OCI-LY7 (cell line): Measurements from ENCODE around the gene HNRNPA1L2. TPM values are rescaled to one million over a fixed set of nuclear protein-coding genes. Genes with fewer than 3 reads are reported as not detected.
"Not testable (repeated sequence)": the region's sequence is repeated elsewhere in the genome, so short reads cannot be mapped to it uniquely, and the experiment has no call there.

Experiments used
- BruUV-seq: library from RNA; stranded (reverse); fragments of 400-500 nt; replicated peaks from 2 replicates; lab custom pipeline; 2021; lab: Mats Ljungman, UMichigan
- CTCF ChIA-PET: fragments of 300-600 bp; sonication (Branson Sonifier 250); formaldehyde crosslinking; loops from one replicate; lab custom pipeline; 2022; ENCODE audit warnings: antibody characterized with exemption; ENCODE audit not compliant: unreplicated experiment; lab: Charles Lee
- POLR2A ChIA-PET: fragments of 300-600 bp; sonication (Branson Sonifier 250); formaldehyde crosslinking; loops from one replicate; lab custom pipeline; 2022; ENCODE audit warnings: antibody characterized with exemption; lab: Charles Lee
- DNase-seq: peaks from one replicate; pipeline ENCODE4 v3.0.0-alpha.2; 2015; ENCODE audit warnings: low spot score
- H2AFZ ChIP-seq: fragments of 200-600 bp; sonication (generic), shearing (Covaris generic); 2 replicates; pipeline ENCODE4 v1.6.1; 2014; ENCODE audit warnings: mild to moderate bottlenecking, antibody characterized with exemption, low read length, moderate library complexity
- H3K27ac ChIP-seq: fragments of 200-600 bp; sonication (generic); 2 replicates; pipeline ENCODE4 v1.5.1; 2014; ENCODE audit warnings: mixed run types, low read depth, mild to moderate bottlenecking, moderate library complexity, low read length, inconsistent platforms; ENCODE audit not compliant: poor library complexity, severe bottlenecking
- H3K36me3 ChIP-seq: fragments of 200-600 bp; sonication (generic); 2 replicates; pipeline ENCODE4 v1.6.1; 2014; ENCODE audit warnings: mild to moderate bottlenecking, antibody characterized with exemption, low read length, moderate library complexity, mixed read lengths; ENCODE audit not compliant: insufficient read depth
- H3K4me1 ChIP-seq: fragments of 200-600 bp; sonication (generic); 2 replicates; pipeline ENCODE4 v1.5.1; 2014; ENCODE audit warnings: mild to moderate bottlenecking, low read length; ENCODE audit not compliant: insufficient read depth, poor library complexity, severe bottlenecking
- H3K4me2 ChIP-seq: fragments of 200-600 bp; sonication (generic); 2 replicates; pipeline ENCODE4 v1.6.1; 2014; ENCODE audit warnings: mild to moderate bottlenecking, low read length
- H3K4me3 ChIP-seq: fragments of 200-600 bp; sonication (generic); 2 replicates; pipeline ENCODE4 v1.5.1; 2014; ENCODE audit warnings: mild to moderate bottlenecking, low read depth, low read length; ENCODE audit not compliant: poor library complexity, severe bottlenecking
- H3K79me2 ChIP-seq: fragments of 200-600 bp; sonication (generic); 2 replicates; pipeline ENCODE4 v1.6.1; 2016; ENCODE audit warnings: low read depth, mild to moderate bottlenecking, low read length, moderate library complexity, mixed read lengths; ENCODE audit not compliant: insufficient read depth
- H3K9me2 ChIP-seq: fragments of 200-600 bp; sonication (generic); 2 replicates; pipeline ENCODE4 v1.6.1; 2016; ENCODE audit warnings: mild to moderate bottlenecking, low read length, mixed read lengths; ENCODE audit not compliant: insufficient read depth
- H3K9me3 ChIP-seq: fragments of 200-600 bp; sonication (generic); 2 replicates; pipeline ENCODE4 v1.6.1; 2014; ENCODE audit warnings: mild to moderate bottlenecking, mixed run types, low read length, mixed read lengths
- H4K20me1 ChIP-seq: fragments of 200-600 bp; sonication (generic); 2 replicates; pipeline ENCODE4 v1.6.1; 2014; ENCODE audit warnings: mild to moderate bottlenecking, antibody characterized with exemption, low read length, moderate library complexity, mixed read lengths; ENCODE audit not compliant: insufficient read depth
- CTCF ChIP-seq: fragments of 200-600 bp; sonication (generic); conservative IDR thresholded peaks from 2 replicates; pipeline ENCODE4 v1.5.1; 2014; ENCODE audit warnings: mild to moderate bottlenecking, antibody characterized with exemption, low read length, moderate library complexity, mixed read lengths
- intact Hi-C: fragments of 100-400 bp; cut with micrococcal nuclease; formaldehyde crosslinking; loops from one replicate; pipeline ENCODE4 v1.10.0; 2022; ENCODE audit not compliant: unreplicated experiment
- total RNA-seq, 2 experiments: library from RNA; depleted of rRNA in 1 of 2; stranded (reverse); fragments of >200 nt in 1 of 2; shearing (Covaris generic) in 1 of 2; gene quantifications; 2 replicates each; pipeline ENCODE4 v1.2.3, GENCODE V29; 2014 to 2022

The HNRNPA1L2 gene
- total RNA-seq, 2 experiments from 2014 or later, result 4.7 to 13.1 TPM

GRCh38 chr13:52608184-52608583 is 34.0 kb upstream of the HNRNPA1L2 start:
- H3K4me2 ChIP-seq, CTCF ChIA-PET, BruUV-seq, H3K9me3 ChIP-seq, H3K27ac ChIP-seq, H3K36me3 ChIP-seq, DNase-seq, H2AFZ ChIP-seq, H3K79me2 ChIP-seq, H3K4me1 ChIP-seq, H3K9me2 ChIP-seq, H3K4me3 ChIP-seq, H4K20me1 ChIP-seq: not testable (repeated sequence)
- POLR2A ChIA-PET, result interaction anchor here (1.0 kb wide), 1 partner anchor 9 kb away, joined by 3 read pairs; no protein-coding TSS in a partner anchor
- intact Hi-C loops, result loop anchor here (2.0 kb wide), 2 partner anchors 201 to 361 kb away; no protein-coding TSS in a partner anchor

- CTCF ChIA-PET, BruUV-seq, H3K9me3 ChIP-seq, H3K27ac ChIP-seq, H3K4me3 ChIP-seq, H3K4me2 ChIP-seq, H3K4me1 ChIP-seq, H4K20me1 ChIP-seq, H3K9me2 ChIP-seq, H3K36me3 ChIP-seq, H2AFZ ChIP-seq, H3K79me2 ChIP-seq: not testable (repeated sequence)
- peak; percentile 59 for DNase-seq
- peak; percentile 64 for TF ChIP-seq CTCF
- POLR2A ChIA-PET, result interaction anchor here (1.0 kb wide), 1 partner anchor 8 kb away, joined by 3 read pairs; no protein-coding TSS in a partner anchor
- intact Hi-C loops, result loop anchor here (2.0 kb wide), 2 partner anchors 200 to 360 kb away; no protein-coding TSS in a partner anchor
These were observed 33.1 kb upstream of the HNRNPA1L2 start for GRCh38 chr13:52609013-52609606.

- H3K79me2 ChIP-seq, DNase-seq, H4K20me1 ChIP-seq, BruUV-seq, CTCF ChIA-PET, H2AFZ ChIP-seq, H3K4me3 ChIP-seq, H3K9me2 ChIP-seq, H3K4me2 ChIP-seq, POLR2A ChIA-PET, H3K36me3 ChIP-seq, H3K9me3 ChIP-seq, H3K27ac ChIP-seq, H3K4me1 ChIP-seq: not testable (repeated sequence)
- intact Hi-C loops, result loop anchor here (10.0 kb wide), 1 partner anchor 545 kb away; no protein-coding TSS in a partner anchor
These were observed 32.1 kb upstream of the HNRNPA1L2 start for GRCh38 chr13:52610158-52610557.
